ENCODE measurements around the gene EGLN1. TPM values are rescaled to one million over a fixed set of nuclear protein-coding genes. Genes with fewer than 3 reads are reported as not detected.
A peak's percentile ranks its signal among the peaks of the same experiment; 100 is the strongest.

Gene EGLN1
- total and polyA plus RNA-seq, 10 donors, result 5.6 to 44.0 (median 37.2) TPM

GRCh38 chr1:231395076-231395997 lies 26.8 kb downstream of the EGLN1 start:
- H3K9me3 ChIP-seq, result no peaks in the 10 kb centered on the region
- peak overlapping the region; percentile 1 to 66 (median 50) for H3K27ac ChIP-seq
- TF ChIP-seq, protein P1, sequence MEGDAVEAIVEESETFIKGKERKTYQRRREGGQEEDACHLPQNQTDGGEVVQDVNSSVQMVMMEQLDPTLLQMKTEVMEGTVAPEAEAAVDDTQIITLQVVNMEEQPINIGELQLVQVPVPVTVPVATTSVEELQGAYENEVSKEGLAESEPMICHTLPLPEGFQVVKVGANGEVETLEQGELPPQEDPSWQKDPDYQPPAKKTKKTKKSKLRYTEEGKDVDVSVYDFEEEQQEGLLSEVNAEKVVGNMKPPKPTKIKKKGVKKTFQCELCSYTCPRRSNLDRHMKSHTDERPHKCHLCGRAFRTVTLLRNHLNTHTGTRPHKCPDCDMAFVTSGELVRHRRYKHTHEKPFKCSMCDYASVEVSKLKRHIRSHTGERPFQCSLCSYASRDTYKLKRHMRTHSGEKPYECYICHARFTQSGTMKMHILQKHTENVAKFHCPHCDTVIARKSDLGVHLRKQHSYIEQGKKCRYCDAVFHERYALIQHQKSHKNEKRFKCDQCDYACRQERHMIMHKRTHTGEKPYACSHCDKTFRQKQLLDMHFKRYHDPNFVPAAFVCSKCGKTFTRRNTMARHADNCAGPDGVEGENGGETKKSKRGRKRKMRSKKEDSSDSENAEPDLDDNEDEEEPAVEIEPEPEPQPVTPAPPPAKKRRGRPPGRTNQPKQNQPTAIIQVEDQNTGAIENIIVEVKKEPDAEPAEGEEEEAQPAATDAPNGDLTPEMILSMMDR (IDR thresholded peaks at IDR 0.05 in 8 of 11, conservative IDR thresholded peaks at IDR 0.05 in 3 of 11), result no peak
- TF ChIP-seq POLR2AphosphoS5 (IDR thresholded peaks at IDR 0.05) (no peak), POLR2A (IDR thresholded peaks at IDR 0.05) (no peak)
- no peaks in the 10 kb centered on the region for H3K36me3 ChIP-seq
- H3K4me1 ChIP-seq, result peaks cover 17 to 86% (median 47%) of the 10 kb centered on the region in 6 donors
- H3K27me3 ChIP-seq (replicated peaks in 1 of 7), result no peaks in the 10 kb centered on the region
- 52 to 66% (median 57%) methylated on average over 10 of the region's 10 CpGs for WGBS, 5 donors
- intact Hi-C loops (cut with DNase I; ENCODE audit: low total_unique reads), result no loop called here
- DNase-seq, result no peak
- no peak overlapping the region for H3K4me3 ChIP-seq

GRCh38 chr1:231393668-231394067 lies 28.4 kb downstream of the EGLN1 start:
- Histone ChIP-seq H3K27ac (no peak overlapping the region), H3K36me3 (no peaks in the 10 kb centered on the region), H3K4me3 (no peak overlapping the region), H3K27me3 (replicated peaks in 1 of 7) (no peaks in the 10 kb centered on the region), H3K9me3 (no peaks in the 10 kb centered on the region), H3K4me1 (peaks cover 21 to 92% (median 45%) of the 10 kb centered on the region in 6 donors)
- DNase-seq, result no peak
- intact Hi-C loops (cut with DNase I; ENCODE audit: low total_unique reads), result no loop called here
- no peak for TF ChIP-seq POLR2A (IDR thresholded peaks at IDR 0.05)
- TF ChIP-seq, protein P1 (IDR thresholded peaks at IDR 0.05 in 8 of 11, conservative IDR thresholded peaks at IDR 0.05 in 3 of 11), result no peak
- no peak for TF ChIP-seq POLR2AphosphoS5 (IDR thresholded peaks at IDR 0.05)

DNA sequence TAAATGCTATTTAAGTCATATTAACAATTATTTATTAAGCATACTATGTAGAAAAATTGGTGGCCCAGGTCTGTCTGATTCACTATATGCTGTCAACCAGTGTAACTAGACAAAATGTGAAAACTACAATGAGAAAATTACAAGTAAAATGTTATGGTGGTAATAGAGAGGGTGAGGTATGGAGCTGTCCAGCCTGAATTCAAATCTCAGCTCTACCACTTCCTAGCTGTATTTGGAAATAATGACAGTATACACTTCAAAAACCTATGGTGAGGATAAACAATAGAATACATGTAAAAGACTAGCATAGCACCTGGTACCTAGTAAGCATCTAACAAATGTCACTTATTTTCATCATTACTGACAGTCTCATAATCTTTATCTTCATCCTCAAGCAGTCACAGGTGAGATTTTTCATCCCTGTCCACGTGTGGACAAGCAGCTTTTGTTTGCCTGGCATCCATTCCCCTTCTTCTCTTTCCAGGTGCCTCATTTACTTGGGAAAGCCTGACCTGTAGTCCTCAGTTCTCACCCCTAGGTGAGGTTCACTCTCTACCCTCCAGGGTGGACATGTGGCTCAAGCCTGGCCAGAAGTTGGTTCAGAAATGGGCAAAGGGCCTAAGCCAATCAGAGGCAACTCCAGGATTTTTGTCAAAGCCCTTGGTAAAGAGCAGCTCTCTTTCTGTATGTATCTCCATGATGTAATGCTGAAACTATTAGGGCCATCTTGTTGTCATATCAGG lies 29.5 kb downstream of the EGLN1 start:
- Histone ChIP-seq H3K27me3 (replicated peaks in 1 of 7) (no peaks in the 10 kb centered on the region), H3K36me3 (no peaks in the 10 kb centered on the region), H3K4me3 (no peak overlapping the region), H3K4me1 (peaks cover 19 to 92% (median 46%) of the 10 kb centered on the region in 6 donors), H3K9me3 (no peaks in the 10 kb centered on the region), H3K27ac (no peak overlapping the region)
- TF ChIP-seq, protein P1 (IDR thresholded peaks at IDR 0.05 in 8 of 11, conservative IDR thresholded peaks at IDR 0.05 in 3 of 11), result no peak
- no peak for TF ChIP-seq POLR2AphosphoS5 (IDR thresholded peaks at IDR 0.05)
- no peak for TF ChIP-seq POLR2A (IDR thresholded peaks at IDR 0.05)
- 84 to 93% (median 86%) methylated on average over 1 of the region's 1 CpG for WGBS, 5 donors
- no peak for DNase-seq
- intact Hi-C loops (cut with DNase I; ENCODE audit: low total_unique reads), result no loop called here

GRCh38 chr1:231390071-231390470 lies 32.0 kb downstream of the EGLN1 start:
- Histone ChIP-seq H3K27ac (no peak overlapping the region), H3K9me3 (no peaks in the 10 kb centered on the region), H3K4me1 (peaks cover 8 to 89% (median 29%) of the 10 kb centered on the region in 6 donors), H3K27me3 (replicated peaks in 1 of 7) (no peaks in the 10 kb centered on the region), H3K4me3 (no peak overlapping the region), H3K36me3 (no peaks in the 10 kb centered on the region)
- no peak for DNase-seq
- 36 to 69% (median 56%) methylated on average over 2 of the region's 2 CpGs for WGBS, 5 donors
- intact Hi-C loops (cut with DNase I; ENCODE audit: low total_unique reads), result no loop called here
- no peak for TF ChIP-seq POLR2A (IDR thresholded peaks at IDR 0.05)
- TF ChIP-seq, protein P1 (IDR thresholded peaks at IDR 0.05 in 8 of 11, conservative IDR thresholded peaks at IDR 0.05 in 3 of 11), result no peak

Measured in spleen (tissue), 11 donors.